NCI-H2196 treated with DMSO at 0.1 percent for 48 hours (cell line): ENCODE results near the gene NFIL3.

Source experiments
- DNase-seq: peaks from one replicate; lab custom pipeline; 2025; ENCODE audit not compliant: unreplicated experiment; lab: John Stamatoyannopoulos, UW

The NFIL3 gene

GRCh38 chr9:91361291-91362050 is 62.2 kb downstream of the NFIL3 start, which contains the start of gene AUH:
Gene AUH (minus strand): TSS chr9:91361918. CDS start chr9:91361889, 29 bp downstream.
- peak; percentile 56 for DNase-seq

GRCh38 chr9:91360551-91361290 is 62.9 kb downstream of the NFIL3 start:
- DNase-seq, result no peak

- DNase-seq, result no peak
These were observed 63.7 kb downstream of the NFIL3 start for GRCh38 chr9:91359734-91360470.

GRCh38 chr9:91359083-91359482 is 64.5 kb downstream of the NFIL3 start:
- DNase-seq, result no peak
